HG03457 (cell line): ENCODE results near the gene LIN52.

Source experiments
- ATAC-seq: cut with Tn5 transposase; IDR thresholded peaks from one replicate; pipeline ENCODE4 v1.9.1; 2021; ENCODE audit warnings: moderate number of reproducible peaks; ENCODE audit not compliant: unreplicated experiment

Gene LIN52, protein sequence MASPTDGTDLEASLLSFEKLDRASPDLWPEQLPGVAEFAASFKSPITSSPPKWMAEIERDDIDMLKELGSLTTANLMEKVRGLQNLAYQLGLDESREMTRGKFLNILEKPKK

DNA sequence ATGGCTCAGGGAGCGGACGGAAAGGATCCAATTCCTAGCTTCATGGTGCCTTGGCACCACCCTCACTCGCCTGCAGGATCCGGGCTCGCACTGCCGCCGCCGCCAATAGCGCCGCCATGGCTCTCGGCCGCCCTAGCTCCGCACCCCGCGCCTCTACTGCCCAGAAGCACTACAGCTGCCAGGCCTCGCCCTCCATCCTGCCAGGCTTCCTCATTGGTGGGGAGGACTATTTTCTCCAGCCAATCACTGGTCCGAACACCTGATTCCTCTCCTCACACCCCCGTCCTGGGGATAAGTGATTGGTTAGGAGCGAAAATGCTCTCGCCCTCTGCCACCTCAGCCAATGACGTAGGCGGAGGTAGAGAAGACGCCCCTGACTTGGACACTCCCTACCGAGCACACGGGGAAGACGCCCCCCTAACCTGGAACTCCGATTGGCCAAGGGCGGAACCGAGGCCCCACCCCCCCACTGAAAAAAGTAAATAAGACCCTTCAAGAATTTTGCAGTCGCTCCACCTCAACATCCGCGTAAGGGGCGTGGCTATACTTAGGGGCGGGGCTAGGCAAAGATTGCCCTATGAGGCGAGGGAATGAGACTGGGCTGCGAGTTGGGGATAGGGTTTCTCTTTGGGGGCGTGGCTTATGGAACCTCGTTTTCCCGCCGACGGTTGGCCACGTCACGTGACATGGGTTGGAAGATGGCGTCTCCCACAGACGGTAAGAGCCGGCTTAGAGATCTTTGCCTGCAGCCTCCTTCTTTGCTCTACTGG lies at the start of gene LIN52, which contains the start of gene ALDH6A1:
Gene LIN52 (plus strand): TSS at position 680 of the 770 bp plus-strand sequence. CDS start 19 bp downstream, at position 699.
Gene ALDH6A1 (minus strand): TSS at position 177 of the 770 bp plus-strand sequence. CDS start 59 bp downstream, at position 118.
- peak; percentile 83 for ATAC-seq

DNA sequence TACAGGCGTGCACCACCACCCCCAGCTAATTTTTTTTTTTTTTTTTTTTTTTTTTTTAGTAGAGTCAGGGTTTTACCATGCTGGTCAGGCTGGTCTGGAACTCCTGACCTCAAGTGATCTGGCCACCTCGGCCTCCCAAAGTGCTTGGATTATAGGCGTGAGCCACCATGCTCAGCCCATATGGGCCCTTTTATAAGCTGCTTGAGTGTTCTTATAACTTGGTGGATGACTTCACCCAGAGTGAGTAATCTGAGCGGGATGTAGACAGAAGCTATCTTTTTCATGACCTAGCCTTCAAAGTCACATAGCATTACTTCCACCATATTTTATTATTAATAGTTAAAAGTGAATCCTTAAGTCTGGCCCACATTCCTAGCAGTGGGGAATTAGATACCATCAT lies 49.2 kb upstream of the LIN52 start:
- ATAC-seq = no peak

DNA sequence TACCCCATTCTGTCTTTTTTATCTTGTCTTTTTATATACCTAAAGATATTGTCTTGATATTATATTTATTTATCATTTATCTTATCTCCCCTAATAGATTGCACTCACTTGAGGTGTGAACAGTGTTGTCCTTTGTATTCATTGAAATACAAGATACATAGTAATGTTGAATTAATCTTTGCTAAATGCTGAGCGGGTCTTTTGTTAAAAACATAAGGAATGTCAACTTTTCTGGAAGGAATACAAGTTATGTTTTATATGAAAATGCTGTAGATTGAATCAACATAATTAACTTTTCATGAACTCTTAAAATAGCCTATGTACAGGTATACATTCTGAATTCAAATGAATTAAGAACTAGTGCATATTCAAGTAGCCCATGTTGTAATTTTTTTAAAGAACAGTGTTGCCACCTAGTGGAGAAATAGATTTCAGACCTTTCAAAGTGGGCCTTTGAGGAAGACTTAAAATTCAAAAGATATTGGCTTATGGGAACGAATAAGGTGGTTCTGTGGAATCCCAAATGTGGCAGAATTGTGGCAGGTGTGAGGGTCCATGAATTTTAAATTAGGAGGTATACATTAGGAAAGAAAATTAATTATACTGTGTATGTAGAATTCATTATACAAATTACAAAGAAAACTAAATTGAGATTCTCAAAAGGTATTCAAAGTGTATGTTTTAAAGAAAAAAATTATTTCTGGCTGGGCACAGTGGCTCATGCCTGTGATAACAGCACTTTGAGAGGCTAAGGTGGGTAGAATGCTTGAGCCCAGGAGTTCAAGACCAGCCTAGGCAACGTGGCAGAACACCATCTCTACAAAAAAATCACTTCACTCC lies 46.5 kb upstream of the LIN52 start:
- ATAC-seq = no peak

DNA sequence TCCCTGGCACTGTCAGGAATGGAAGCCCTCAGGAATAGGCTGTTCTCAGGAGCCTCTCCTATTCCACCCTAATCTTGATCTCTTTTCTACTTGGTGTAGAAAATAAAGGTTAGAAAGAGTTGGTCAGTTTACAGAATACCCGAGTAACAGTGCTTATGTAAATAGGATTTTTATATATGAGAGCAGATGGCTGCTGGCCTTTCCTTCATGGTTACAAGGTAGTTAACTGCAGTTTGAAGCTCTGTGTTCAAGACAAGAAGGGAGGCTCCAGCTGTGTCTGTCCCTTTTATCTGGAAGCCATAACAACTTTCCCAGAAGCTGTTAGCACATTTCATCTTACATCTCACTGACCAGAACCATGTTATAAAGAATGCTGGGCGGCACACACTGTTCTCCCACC lies 42.5 kb upstream of the LIN52 start:
- ATAC-seq = no peak

DNA sequence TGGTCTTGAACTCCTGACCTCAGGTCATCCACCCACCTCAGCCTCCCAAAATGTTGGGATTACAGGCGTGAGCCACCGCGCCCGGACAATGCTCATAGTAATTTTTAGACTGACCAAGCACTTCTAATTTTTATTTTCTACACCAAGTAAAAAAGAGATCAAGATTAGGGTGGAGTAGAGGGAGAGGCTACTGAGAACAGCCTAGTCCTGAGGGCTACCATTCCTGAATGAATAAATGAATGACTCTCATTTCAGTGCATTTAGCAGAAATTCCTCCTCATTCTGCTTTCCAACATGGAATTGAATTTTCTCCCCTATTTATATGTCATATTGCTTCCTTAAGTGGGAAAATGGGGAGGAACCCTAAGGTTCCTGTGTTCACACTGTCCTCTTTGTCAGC lies 39.2 kb upstream of the LIN52 start:
- no peak for ATAC-seq

DNA sequence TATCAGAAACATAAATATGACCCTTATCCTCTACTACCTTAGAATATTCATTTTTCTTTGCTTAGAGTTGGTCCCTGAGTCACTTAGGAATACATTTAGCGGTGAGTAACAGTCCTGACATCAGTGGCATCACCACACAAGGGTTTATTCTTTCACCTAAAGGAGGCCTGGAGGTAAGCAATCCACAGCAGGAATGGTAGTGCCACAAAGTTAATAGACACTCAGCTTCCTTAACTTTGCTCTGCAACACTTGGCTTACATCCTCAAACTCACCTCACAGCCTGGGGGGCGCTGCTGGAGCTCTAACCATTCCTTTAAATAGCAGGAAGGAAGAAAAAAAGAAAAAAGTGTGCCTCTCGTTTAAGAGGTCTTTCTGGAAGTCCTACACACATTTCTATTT lies 36.5 kb upstream of the LIN52 start:
- no peak for ATAC-seq

DNA sequence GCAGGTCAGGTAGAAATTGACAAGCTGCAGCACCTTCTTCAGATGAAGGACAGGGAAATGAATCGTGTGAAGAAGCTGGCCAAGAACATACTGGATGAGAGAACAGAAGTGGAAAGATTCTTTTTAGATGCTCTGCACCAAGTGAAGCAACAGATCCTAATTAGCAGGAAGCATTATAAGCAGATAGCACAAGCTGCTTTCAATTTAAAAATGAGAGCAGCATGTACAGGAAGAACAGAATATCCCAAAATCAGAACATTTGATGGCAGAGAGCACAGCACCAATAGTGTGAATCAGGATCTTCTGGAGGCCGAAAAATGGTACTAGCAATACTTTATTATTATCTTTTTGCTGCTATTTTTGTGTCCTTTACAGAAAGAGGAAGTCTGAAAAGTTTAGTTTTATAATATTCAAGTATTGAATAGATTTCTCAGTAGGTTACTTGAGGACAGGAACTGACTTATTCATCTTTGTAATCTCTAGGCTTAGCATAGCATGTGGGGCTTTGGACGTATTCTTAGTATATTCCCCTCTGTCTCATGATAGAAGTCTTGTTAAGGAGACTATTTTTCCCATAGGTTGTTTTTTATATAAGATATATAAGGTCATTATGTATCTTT lies 34.8 kb upstream of the LIN52 start:
- no peak for ATAC-seq

DNA sequence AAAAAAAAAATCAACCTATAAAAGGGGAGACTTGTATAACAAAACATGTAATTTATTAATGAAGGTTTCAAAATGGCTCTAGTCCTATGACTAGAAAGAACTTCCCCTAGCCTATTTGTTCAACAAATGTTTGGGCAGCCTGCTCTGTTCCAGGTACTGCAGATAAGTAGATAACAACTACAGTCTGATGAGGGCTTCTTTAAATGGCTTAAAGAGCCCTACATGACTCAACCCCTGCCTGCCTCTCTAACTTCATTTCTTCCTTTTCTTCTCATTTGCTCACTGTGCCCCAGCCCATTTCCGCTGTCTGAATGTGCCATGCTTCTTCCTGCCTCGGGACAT lies 22.0 kb upstream of the LIN52 start:
- ATAC-seq = no peak

DNA sequence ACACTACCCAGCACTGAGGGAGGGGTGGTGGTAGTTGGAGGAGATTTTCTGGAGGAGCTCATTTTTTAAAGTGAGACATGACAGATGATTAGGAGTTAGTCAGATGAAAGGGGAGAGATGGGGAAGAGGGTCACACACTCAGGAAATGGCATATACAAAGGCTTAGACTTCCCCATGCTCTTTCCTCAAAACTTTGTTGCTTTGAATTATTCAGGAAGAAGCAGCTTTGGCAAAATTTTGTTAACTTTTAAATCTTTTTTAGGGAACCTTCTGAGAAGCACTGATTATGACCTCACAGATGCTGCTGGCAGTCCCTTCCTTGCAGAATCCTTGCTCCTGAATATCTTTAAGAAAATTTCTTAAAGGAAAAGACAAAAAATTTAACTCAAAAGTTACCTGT lies 20.3 kb upstream of the LIN52 start:
- ATAC-seq = no peak

DNA sequence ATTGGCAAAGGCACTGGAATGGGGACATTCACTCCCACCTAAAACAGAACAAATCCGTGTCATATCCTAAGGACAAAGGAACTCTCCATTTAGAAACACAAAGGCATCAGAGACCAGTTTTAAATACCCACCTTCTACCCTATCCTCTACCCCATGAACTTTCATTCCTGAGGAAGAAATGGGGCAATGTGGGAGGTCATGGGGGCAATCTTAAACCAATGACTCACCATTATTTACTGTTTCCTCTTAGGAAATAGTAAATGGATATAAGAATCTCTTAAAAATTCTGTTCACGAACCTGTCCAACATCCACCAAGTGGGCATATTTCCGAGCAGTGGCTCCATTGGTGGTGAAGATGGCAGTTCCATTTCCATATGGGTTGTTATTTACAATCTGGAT lies 19.9 kb upstream of the LIN52 start:
- ATAC-seq = no peak

DNA sequence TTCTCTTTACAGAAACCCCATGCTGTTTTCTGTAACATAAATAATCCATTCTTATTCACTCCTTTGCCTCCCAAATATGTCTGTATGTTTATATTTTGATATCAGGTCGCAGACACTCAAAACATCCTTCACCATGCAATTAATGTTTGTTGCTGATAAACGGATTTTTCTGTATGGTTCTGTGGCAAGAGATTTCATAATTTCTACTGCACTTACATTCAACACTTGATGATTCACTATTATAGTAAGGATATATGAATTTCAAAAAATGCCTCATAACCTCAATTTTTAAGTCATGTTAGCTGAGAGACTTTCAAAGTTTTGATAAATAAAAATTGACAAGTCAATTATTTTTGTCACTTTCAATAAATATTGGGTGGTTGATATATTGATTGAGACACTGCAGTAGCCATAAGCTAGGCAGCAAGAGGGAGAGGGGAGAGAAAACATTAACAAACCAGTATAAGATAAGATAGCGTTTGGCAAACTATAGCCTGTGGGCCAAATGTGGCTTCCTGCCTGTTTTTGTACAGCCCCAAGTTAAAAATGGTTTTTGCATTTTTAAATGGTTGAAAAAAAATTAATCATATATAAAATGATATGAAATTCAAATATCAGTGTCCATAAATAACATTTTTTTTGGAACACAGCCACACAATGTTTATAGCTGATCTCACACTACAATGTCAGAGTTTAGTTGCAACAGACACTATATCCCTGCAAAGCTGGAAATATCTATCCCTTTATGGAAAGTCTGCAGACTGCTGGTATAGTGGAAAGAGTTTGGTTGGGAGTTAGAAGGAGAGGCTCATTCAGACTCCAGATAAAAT lies 18.8 kb upstream of the LIN52 start:
- no peak for ATAC-seq

DNA sequence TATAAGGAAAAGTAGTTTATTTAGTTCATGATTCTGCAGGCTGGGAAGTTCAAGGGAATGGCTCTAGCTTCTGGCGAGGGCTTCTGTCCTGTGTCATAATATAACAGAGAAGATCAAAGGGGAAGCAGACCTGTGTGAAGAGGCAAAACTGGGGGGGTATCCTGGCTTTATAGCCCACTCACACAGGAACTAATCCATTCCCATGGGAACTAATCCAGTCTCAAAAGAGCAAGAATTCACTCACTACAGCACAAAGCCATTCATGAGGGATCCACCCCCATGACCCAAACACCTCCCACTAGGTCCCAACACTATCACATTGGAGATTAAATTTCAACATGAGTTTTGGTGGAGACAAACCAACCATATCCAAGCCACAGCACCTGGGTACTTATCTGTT lies 7.4 kb upstream of the LIN52 start:
- ATAC-seq = no peak

DNA sequence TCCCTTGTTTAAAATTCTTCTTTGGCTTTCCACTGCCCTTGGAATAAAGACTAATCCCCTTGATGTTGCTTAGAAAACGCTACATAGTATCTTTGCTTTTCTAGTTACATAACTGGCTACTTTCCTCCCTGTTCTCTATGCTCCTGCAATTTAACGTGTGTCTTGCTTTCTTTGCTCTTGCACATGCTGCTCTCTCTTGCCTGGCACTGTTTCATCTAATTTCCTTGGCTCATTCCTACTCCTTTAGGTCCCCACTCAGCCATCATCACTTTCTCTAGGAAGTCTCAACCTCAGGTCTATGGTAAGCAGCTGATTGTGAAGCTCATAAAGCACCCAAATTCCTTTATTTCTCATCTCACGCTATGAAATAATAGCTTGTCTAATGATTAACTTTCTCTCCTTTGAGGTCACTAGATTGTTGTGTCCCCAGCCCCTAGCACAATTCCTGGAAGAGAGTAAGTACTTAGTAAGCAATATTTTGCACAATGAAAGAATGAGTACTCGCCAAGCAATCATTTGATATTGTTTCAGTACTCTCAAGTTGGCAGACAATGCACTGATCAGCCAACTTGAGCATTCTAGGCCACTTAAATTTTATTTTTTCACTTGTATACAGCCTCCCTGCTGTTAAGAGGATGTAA lies 3.8 kb upstream of the LIN52 start:
- ATAC-seq = no peak

DNA sequence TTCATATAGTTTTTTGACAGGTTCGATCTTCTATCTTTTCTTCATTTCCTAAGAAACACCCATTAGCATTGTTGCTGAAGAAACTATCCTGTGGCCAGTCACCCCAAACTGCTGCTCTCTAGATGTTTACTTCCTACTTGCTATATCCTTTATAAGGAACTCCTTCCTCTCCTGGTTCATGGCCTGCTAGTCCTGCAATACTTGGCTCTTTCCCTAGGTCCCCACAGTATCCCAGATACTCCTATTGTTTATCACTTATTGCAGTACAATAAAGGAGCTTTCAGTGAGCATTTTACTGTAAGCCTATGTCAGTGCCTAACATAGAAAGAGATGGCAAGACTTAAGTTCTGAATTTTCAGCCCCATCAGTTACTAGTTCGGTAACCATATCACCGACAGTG lies 3.3 kb upstream of the LIN52 start:
- no peak for ATAC-seq

DNA sequence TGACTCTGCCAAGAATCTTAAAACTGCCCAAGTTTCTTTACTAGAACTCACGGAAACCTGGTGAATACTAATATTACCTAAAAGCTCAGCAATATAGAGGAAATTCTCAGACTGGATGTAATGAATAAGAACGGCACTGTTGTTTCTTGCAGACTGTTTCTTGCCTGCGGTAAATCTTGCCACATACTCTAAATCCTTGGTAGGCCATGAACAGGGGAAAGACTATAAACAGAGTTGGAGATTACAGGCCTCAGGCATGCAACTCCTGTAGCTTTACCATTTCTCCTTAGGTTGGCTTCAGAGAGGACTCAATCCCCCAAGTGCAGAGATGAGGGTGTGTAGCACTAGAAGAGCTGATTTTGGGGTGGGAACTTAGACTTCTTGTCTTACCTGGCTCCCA lies 1.6 kb upstream of the LIN52 start:
- ATAC-seq = no peak

DNA sequence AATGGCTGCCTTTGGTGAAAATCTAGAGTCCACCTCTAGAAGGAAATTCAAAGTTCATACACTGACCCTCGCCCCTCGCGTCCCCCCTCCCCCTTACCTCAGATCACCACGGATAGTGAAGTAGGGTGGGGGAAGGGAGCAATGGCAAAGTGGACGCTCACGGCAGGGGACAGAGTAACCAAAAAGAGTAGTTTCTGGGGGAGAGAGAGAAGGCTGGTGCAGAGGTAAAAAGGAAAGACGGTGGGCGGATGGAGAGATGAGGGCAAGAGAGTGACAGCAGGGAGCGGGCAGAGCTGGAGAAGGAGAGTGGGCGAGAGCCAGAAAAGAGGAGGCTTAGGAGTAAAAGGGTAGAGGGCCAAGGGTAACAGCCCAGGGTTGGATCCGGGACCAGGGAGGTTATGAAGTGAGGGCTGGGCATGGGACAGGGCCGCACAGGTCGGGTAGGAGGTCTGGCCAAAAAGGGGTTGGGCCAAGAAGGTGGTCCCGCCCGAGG lies 926 bp upstream of the LIN52 start:
- ATAC-seq = no peak

DNA sequence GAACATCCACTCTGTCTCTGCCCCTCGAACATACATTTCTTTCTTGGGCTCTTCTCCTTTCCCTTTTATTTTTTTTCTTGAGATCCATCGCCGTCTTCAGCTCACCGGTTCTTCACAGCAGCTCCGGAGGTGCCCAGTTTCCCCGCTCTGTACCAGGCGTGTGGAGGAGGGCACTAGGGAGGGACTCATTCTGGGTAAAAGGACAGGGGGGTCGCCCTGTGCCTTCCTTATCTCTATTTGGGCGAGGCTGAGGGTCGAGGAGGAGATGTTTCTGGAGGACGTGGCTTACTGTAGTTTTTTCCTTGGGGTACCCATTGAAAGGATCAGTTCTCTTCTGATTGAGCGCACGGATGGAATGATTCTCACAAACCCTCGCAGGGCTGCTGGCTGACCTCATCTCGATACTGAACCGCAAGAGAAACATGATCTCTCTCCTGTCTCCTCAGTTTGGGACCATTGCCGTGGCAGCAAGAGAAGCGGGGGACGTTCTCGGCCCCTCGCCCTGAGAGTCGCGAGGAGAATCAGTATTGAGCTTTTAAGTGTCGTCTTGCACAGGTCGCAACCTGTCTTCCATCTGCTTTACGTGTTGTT lies 386 bp downstream of the LIN52 start:
- ATAC-seq = peak; percentile 3

DNA sequence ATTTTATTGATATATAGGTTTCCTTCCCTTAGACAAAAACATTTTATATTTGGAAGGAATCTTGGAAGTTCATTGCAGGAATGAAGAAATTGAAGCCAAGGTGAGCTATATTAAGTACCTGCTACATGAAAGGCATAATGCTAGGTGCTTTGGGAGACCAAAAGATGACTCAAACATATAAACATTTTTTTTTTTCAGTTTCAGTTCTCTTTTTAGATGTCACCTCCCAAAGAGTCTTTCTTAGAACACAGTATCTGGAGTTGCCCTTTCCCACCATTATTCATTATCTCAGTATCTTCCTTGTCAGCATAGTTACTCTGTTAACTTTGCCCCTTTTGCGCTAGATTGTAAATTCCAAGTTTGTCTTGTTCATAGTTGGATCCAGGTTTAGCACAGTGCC lies 1.1 kb downstream of the LIN52 start:
- ATAC-seq = no peak

DNA sequence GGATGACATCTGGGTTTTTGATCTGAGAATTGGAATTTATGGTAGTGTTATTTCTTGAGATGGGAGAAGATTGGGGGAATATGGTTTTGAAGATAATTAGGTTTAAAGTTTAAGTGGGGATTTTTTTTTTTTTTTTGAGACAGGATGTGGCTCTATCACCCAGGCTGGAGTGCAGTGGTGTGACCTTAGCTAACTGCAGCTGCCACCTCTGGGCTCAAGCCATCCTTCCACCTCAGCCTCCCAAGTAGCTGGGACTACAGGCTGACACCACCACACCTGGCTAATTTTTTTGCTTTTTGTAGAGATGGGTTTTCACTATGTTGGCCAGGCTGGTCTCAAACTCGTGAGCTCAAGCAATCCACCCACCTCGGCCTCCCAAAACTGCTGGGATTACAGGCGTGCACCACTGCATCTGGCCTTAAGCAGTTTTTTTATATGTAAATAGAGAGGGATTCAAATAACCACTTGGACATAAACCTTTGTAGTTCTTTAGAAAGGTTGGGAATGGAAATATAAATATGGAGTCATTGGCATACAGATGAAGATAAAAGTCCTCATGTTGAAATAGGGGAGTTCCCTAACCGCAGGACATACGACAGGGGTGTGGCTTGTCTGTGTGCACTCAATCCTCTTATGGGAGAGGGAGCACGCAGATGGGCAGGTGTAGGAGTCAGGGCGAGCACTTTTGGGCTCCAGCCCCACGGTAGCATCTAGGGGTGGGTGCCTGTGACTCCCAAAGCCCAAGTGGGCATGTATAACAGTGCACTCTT lies 4.7 kb downstream of the LIN52 start:
- no peak for ATAC-seq
